ENCODE measurements around the gene ETFRF1.

Gene ETFRF1

GRCh38 chr12:25241167-25242020 lies 46.4 kb downstream of the ETFRF1 start:
- H3K27me3 ChIP-seq (ENCODE audit: insufficient read depth, poor library complexity, severe bottlenecking), result no peaks in the 10 kb centered on the region
- H3K27ac ChIP-seq (replicated peaks), result no peak overlapping the region
- TF ChIP-seq, protein P1, sequence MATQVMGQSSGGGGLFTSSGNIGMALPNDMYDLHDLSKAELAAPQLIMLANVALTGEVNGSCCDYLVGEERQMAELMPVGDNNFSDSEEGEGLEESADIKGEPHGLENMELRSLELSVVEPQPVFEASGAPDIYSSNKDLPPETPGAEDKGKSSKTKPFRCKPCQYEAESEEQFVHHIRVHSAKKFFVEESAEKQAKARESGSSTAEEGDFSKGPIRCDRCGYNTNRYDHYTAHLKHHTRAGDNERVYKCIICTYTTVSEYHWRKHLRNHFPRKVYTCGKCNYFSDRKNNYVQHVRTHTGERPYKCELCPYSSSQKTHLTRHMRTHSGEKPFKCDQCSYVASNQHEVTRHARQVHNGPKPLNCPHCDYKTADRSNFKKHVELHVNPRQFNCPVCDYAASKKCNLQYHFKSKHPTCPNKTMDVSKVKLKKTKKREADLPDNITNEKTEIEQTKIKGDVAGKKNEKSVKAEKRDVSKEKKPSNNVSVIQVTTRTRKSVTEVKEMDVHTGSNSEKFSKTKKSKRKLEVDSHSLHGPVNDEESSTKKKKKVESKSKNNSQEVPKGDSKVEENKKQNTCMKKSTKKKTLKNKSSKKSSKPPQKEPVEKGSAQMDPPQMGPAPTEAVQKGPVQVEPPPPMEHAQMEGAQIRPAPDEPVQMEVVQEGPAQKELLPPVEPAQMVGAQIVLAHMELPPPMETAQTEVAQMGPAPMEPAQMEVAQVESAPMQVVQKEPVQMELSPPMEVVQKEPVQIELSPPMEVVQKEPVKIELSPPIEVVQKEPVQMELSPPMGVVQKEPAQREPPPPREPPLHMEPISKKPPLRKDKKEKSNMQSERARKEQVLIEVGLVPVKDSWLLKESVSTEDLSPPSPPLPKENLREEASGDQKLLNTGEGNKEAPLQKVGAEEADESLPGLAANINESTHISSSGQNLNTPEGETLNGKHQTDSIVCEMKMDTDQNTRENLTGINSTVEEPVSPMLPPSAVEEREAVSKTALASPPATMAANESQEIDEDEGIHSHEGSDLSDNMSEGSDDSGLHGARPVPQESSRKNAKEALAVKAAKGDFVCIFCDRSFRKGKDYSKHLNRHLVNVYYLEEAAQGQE (IDR thresholded peaks at IDR 0.05; ENCODE audit: insufficient replicate concordance, low read depth), result no peak
- TF ChIP-seq, protein P2, sequence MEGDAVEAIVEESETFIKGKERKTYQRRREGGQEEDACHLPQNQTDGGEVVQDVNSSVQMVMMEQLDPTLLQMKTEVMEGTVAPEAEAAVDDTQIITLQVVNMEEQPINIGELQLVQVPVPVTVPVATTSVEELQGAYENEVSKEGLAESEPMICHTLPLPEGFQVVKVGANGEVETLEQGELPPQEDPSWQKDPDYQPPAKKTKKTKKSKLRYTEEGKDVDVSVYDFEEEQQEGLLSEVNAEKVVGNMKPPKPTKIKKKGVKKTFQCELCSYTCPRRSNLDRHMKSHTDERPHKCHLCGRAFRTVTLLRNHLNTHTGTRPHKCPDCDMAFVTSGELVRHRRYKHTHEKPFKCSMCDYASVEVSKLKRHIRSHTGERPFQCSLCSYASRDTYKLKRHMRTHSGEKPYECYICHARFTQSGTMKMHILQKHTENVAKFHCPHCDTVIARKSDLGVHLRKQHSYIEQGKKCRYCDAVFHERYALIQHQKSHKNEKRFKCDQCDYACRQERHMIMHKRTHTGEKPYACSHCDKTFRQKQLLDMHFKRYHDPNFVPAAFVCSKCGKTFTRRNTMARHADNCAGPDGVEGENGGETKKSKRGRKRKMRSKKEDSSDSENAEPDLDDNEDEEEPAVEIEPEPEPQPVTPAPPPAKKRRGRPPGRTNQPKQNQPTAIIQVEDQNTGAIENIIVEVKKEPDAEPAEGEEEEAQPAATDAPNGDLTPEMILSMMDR (IDR thresholded peaks at IDR 0.05; ENCODE audit: insufficient read depth, low read length), result peak; percentile 31
- TF ChIP-seq SPI1 (IDR thresholded peaks at IDR 0.05; ENCODE audit: borderline replicate concordance, low read depth) (no peak), POLR2AphosphoS5 (IDR thresholded peaks at IDR 0.05; ENCODE audit: low read depth) (no peak), GABPA (IDR thresholded peaks at IDR 0.05; ENCODE audit: low read depth) (no peak)
- peak in 1 of 2 experiments; percentile 7 for DNase-seq (ENCODE audit: low read depth in 1 of 2, low spot score in 1 of 2)
- H3K4me3 ChIP-seq (replicated peaks; ENCODE audit: insufficient read depth, low read length), result no peak overlapping the region

GRCh38 chr12:25242981-25243679 lies 48.1 kb downstream of the ETFRF1 start:
- DNase-seq (ENCODE audit: low read depth in 1 of 2, low spot score in 1 of 2), result no peak
- no peak overlapping the region for H3K27ac ChIP-seq (replicated peaks)
- H3K4me3 ChIP-seq (replicated peaks; ENCODE audit: insufficient read depth, low read length), result no peak overlapping the region
- no peak for TF ChIP-seq GABPA (IDR thresholded peaks at IDR 0.05; ENCODE audit: low read depth)
- TF ChIP-seq, protein P2 (IDR thresholded peaks at IDR 0.05; ENCODE audit: insufficient read depth, low read length), result no peak
- TF ChIP-seq, protein P1 (IDR thresholded peaks at IDR 0.05; ENCODE audit: insufficient replicate concordance, low read depth), result no peak
- no peak for TF ChIP-seq SPI1 (IDR thresholded peaks at IDR 0.05; ENCODE audit: borderline replicate concordance, low read depth)
- TF ChIP-seq POLR2AphosphoS5 (IDR thresholded peaks at IDR 0.05; ENCODE audit: low read depth), result no peak
- H3K27me3 ChIP-seq (ENCODE audit: insufficient read depth, poor library complexity, severe bottlenecking), result no peaks in the 10 kb centered on the region

GRCh38 chr12:25243680-25243990 lies 48.6 kb downstream of the ETFRF1 start:
- H3K27ac ChIP-seq (replicated peaks), result no peak overlapping the region
- H3K27me3 ChIP-seq (ENCODE audit: insufficient read depth, poor library complexity, severe bottlenecking), result no peaks in the 10 kb centered on the region
- no peak for TF ChIP-seq SPI1 (IDR thresholded peaks at IDR 0.05; ENCODE audit: borderline replicate concordance, low read depth)
- TF ChIP-seq, protein P2 (IDR thresholded peaks at IDR 0.05; ENCODE audit: insufficient read depth, low read length), result no peak
- no peak for TF ChIP-seq POLR2AphosphoS5 (IDR thresholded peaks at IDR 0.05; ENCODE audit: low read depth)
- TF ChIP-seq, protein P1 (IDR thresholded peaks at IDR 0.05; ENCODE audit: insufficient replicate concordance, low read depth), result no peak
- no peak for TF ChIP-seq GABPA (IDR thresholded peaks at IDR 0.05; ENCODE audit: low read depth)
- no peak for DNase-seq (ENCODE audit: low read depth in 1 of 2, low spot score in 1 of 2)
- H3K4me3 ChIP-seq (replicated peaks; ENCODE audit: insufficient read depth, low read length), result no peak overlapping the region

All from HL-60 (cell line).